HCT116 (cell line): Measurements from ENCODE around the gene KIAA1671. TPM values are rescaled to one million over a fixed set of nuclear protein-coding genes. Genes with fewer than 3 reads are reported as not detected.

Experiments
- ATAC-seq: fragments of 200-7000 bp; cut with Tn5 transposase; 2 replicates; pipeline ENCODE4 v1.9.1; 2020; ENCODE audit warnings: mild to moderate bottlenecking, moderate library complexity
- BruUV-seq: library from RNA; stranded (reverse); fragments of 400-500 nt; replicated peaks from 2 replicates; lab custom pipeline; 2021; lab: Mats Ljungman, UMichigan
- CTCF ChIA-PET: fragments of 300-600 bp; sonication (Branson Sonifier 250); formaldehyde crosslinking; loops from one replicate; lab custom pipeline; 2021; ENCODE audit warnings: antibody characterized with exemption; lab: Charles Lee
- POLR2A ChIA-PET: fragments of 300-600, 350-600 bp; sonication (Branson Sonifier 250); formaldehyde crosslinking; loops from one replicate; lab custom pipeline; 2021; ENCODE audit warnings: antibody characterized with exemption; lab: Charles Lee
- RAD21 ChIA-PET, 2 experiments: fragments of 300-600 bp; sonication (Branson Sonifier 250); formaldehyde crosslinking; loops; one replicate each; lab custom pipeline; 2023; ENCODE audit warnings: low total read pairs in 2 of 2; ENCODE audit not compliant: uncharacterized antibody in 2 of 2, unreplicated experiment in 2 of 2, low non-redundant PET in 1 of 2; lab: Charles Lee
- DNase-seq: peaks from one replicate; pipeline ENCODE4 v3.0.0-alpha.2; 2010; ENCODE audit warnings: low read depth, low spot score
- H2AFZ ChIP-seq: fragments of 200-600 bp; shearing (Covaris generic), sonication (generic); 2 replicates; pipeline ENCODE4 v1.6.1; 2017; ENCODE audit warnings: low read depth, mixed run types, mixed read lengths, antibody characterized with exemption, low read length; ENCODE audit not compliant: poor library complexity, severe bottlenecking
- H3K27ac ChIP-seq: 2 replicates; pipeline ENCODE4 v1.5.1; 2012; ENCODE audit warnings: low read depth, low read length
- H3K27me3 ChIP-seq: fragments of 200-600 bp; sonication (generic); 2 replicates; pipeline ENCODE4 v1.6.1; 2016; ENCODE audit warnings: mixed run types, low read length, mixed read lengths; ENCODE audit not compliant: insufficient read depth
- H3K36me3 ChIP-seq, 2 experiments: fragments of 200-500 bp in 1 of 2; fragments of 200-600 bp in 1 of 2; sonication (Bioruptor generic) in 1 of 2; sonication (generic) in 1 of 2; 2 replicates each; pipeline versions ENCODE4 v1.5.1 to v1.6.1; 2014 to 2016; ENCODE audit warnings: low read length in 2 of 2, inconsistent platforms in 1 of 2, mixed read lengths in 1 of 2, mixed run types in 1 of 2; ENCODE audit not compliant: insufficient read depth in 2 of 2, control insufficient read depth in 1 of 2
- H3K4me1 ChIP-seq, 2 experiments: fragments of 200-600 bp in 1 of 2; sonication (generic) in 1 of 2; 2 replicates each; pipeline versions ENCODE4 v1.5.1 to v1.6.1; 2012 to 2017; ENCODE audit warnings: low read length in 2 of 2, inconsistent platforms in 1 of 2, mild to moderate bottlenecking in 1 of 2, mixed read lengths in 1 of 2, mixed run types in 1 of 2, moderate library complexity in 1 of 2; ENCODE audit not compliant: insufficient read depth in 2 of 2, control insufficient read depth in 1 of 2
- H3K4me2 ChIP-seq: fragments of 200-600 bp; sonication (generic); 2 replicates; pipeline ENCODE4 v1.6.1; 2017; ENCODE audit warnings: mixed run types, low read length, mixed read lengths
- H3K4me3 ChIP-seq, 2 experiments: fragments of 200-600 bp in 1 of 2; sonication (generic) in 1 of 2; replicated peaks in 1 of 2; 2 replicates each; pipeline ENCODE4 v1.5.1; 2011 to 2016; ENCODE audit warnings: low read length in 2 of 2, control low read depth in 1 of 2, low read depth in 1 of 2, mild to moderate bottlenecking in 1 of 2, mixed read lengths in 1 of 2, mixed run types in 1 of 2
- H3K79me2 ChIP-seq: fragments of 200-600 bp; sonication (generic); 2 replicates; pipeline ENCODE4 v1.6.1; 2017; ENCODE audit warnings: mild to moderate bottlenecking, mixed run types, low read length, moderate library complexity, mixed read lengths; ENCODE audit not compliant: insufficient read depth
- H3K9ac ChIP-seq: fragments of 200-600 bp; sonication (generic); 2 replicates; pipeline ENCODE4 v1.6.1; 2016; ENCODE audit warnings: low read length, mixed read lengths
- H3K9me2 ChIP-seq: fragments of 200-600 bp; sonication (generic), shearing (Covaris generic); 2 replicates; pipeline ENCODE4 v1.6.1; 2017; ENCODE audit warnings: mixed run types, mild to moderate bottlenecking, moderate library complexity; ENCODE audit not compliant: insufficient read depth
- H3K9me3 ChIP-seq, 2 experiments: fragments of 200-500 bp in 1 of 2; fragments of 200-600 bp in 1 of 2; sonication (Bioruptor generic) in 1 of 2; sonication (generic) in 1 of 2; 2 replicates each; pipeline ENCODE4 v1.6.1; 2014 to 2017; ENCODE audit warnings: low read length in 2 of 2, mixed read lengths in 2 of 2, inconsistent platforms in 1 of 2, low read depth in 1 of 2, mild to moderate bottlenecking in 1 of 2, mixed run types in 1 of 2, moderate library complexity in 1 of 2; ENCODE audit not compliant: control insufficient read depth in 1 of 2, insufficient read depth in 1 of 2
- H4K20me1 ChIP-seq: fragments of 200-600 bp; sonication (generic), shearing (Covaris generic); 2 replicates; pipeline ENCODE4 v1.6.1; 2017; ENCODE audit warnings: mixed run types, mild to moderate bottlenecking, moderate library complexity; ENCODE audit not compliant: insufficient read depth
- ATF3 ChIP-seq: IDR thresholded peaks from 2 replicates; pipeline ENCODE4 v1.6.1; 2012
- CEBPB ChIP-seq: IDR thresholded peaks from 2 replicates; pipeline ENCODE4 v1.6.1; 2012; ENCODE audit warnings: low read depth
- FOSL1 ChIP-seq: IDR thresholded peaks from 2 replicates; pipeline ENCODE4 v1.6.1; 2012; ENCODE audit warnings: low read depth
- JUND ChIP-seq: IDR thresholded peaks from 2 replicates; pipeline ENCODE4 v1.6.1; 2012
- POLR2A ChIP-seq: IDR thresholded peaks from 2 replicates; pipeline ENCODE4 v1.7.0; 2011; ENCODE audit warnings: borderline replicate concordance; ENCODE audit not compliant: insufficient read depth, insufficient read length; ENCODE audit errors: extremely low read depth
- RAD21 ChIP-seq: IDR thresholded peaks from 2 replicates; pipeline ENCODE4 v1.6.1; 2012; ENCODE audit warnings: low read depth, mild to moderate bottlenecking
- SIN3A ChIP-seq: IDR thresholded peaks from 2 replicates; pipeline ENCODE4 v1.6.1; 2012; ENCODE audit warnings: low read depth
- SRF ChIP-seq: IDR thresholded peaks from 2 replicates; pipeline ENCODE4 v1.6.1; 2012; ENCODE audit warnings: low read depth
- intact Hi-C: fragments of 100-400 bp; cut with micrococcal nuclease; formaldehyde crosslinking; loops from 2 replicates; pipeline ENCODE4 v1.10.0; 2022
- total RNA-seq: library from RNA; stranded (reverse); gene quantifications from one replicate; pipeline ENCODE4 v1.2.1, GENCODE V29; 2021; ENCODE audit not compliant: unreplicated experiment

Gene KIAA1671
- total RNA-seq, 1 experiment from 2014 or later = 36.8 TPM

DNA sequence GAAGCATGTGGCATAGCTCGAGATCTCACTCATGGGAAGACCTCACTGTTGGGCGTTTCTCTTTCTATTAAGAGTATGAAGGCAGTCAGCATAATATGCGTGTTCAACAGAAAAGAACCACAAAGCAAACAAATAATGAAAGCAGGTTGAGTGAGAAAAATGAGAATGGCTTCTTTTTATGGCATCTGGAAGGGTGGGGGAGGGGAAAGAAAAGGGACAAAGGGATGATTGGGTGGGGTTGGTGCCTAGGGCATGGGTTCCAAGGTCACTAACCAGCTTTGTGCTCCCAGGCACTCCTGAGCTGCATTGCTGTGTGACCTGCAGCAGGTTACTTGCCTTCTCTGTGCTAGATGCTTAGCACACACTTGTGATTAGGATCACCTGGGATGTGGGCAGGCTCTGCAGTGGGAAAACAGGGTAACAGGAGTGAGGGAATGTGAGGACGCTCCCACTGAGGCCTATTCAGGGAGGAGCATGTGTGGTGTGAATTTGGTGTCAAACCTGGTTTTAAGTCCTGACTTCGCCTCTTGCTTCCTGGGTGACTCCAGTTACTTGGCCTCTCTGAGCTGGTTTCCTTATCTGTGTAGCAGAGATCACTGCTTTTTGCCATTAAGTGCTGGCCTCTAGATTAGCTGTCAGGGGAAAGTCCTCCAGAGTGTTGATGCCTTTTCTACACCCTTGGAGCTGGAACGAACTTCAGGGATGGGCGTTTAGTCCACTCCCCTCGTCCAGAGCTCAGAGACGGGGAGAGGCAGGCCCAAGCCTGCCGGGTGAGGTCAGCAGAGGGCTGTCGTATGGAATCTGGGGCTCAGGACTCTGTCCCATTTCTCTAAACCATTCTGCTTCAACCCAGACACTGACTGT is 74.8 kb downstream of the KIAA1671 start:
- TF ChIP-seq RAD21 (no peak), FOSL1 (no peak), ATF3 (no peak), JUND (no peak), CEBPB (no peak), POLR2A (no peak), SRF (no peak), SIN3A (no peak)
- intact Hi-C loops = loop anchor here (2.0 to 5.0 kb wide), 2 partner anchors 32 to 75 kb away; partner anchors contain the start of gene KIAA1671
- Histone ChIP-seq H4K20me1 (no peaks in the 10 kb centered on the region), H3K9me2 (no peaks in the 10 kb centered on the region), H3K4me2 (peak overlapping the region; percentile 68), H3K27ac (peak overlapping the region; percentile 42), H3K9ac (peak overlapping the region; percentile 39; the same call in 1 of the 2 replicates), H3K9me3 (no peaks in the 10 kb centered on the region), H3K4me1 (peaks cover 24 to 37% of the 10 kb centered on the region in 2 experiments), H3K36me3 (peaks cover 4 to 12% of the 10 kb centered on the region in 2 experiments; a peak in 2 of 4 replicates), H3K79me2 (peaks cover 13% of the 10 kb centered on the region; the same call in 1 of the 2 replicates), H2AFZ (no peak overlapping the region), H3K4me3 (no peak overlapping the region), H3K27me3 (no peaks in the 10 kb centered on the region)
- ChIA-PET CTCF (no interaction called here), POLR2A (no interaction called here), RAD21 (no interaction called here)
- ATAC-seq = no peak
- no TSS peak for BruUV-seq
- DNase-seq = no peak
